HCEC 1CT (cell line): Measurements from ENCODE around the gene KRTAP12-4.
"Not testable (repeated sequence)": the region's sequence is repeated elsewhere in the genome, so short reads cannot be mapped to it uniquely, and the experiment has no call there.

Experiments used
- DNase-seq: peaks from one replicate; pipeline ENCODE4 v3.0.0-alpha.2; 2017

Gene KRTAP12-4

GRCh38 chr21:44628707-44629391, 25.6 kb downstream of the KRTAP12-4 start:
- DNase-seq, result no peak

- DNase-seq, result not testable (repeated sequence)
Measured at GRCh38 chr21:44627831-44628233, 26.6 kb downstream of the KRTAP12-4 start.

GRCh38 chr21:44627181-44627822, 27.2 kb downstream of the KRTAP12-4 start:
- DNase-seq, result not testable (repeated sequence)

GRCh38 chr21:44626673-44627143, 27.8 kb downstream of the KRTAP12-4 start, which contains the start of gene KRTAP10-9:
KRTAP10-9 (plus strand) TSS chr21:44627093; CDS start chr21:44627172, 79 bp downstream.
- DNase-seq, result no peak

GRCh38 chr21:44626262-44626661, 28.2 kb downstream of the KRTAP12-4 start:
- DNase-seq, result no peak

GRCh38 chr21:44625756-44626155, 28.7 kb downstream of the KRTAP12-4 start:
- no peak for DNase-seq

- no peak for DNase-seq
Measured at GRCh38 chr21:44623575-44623974, 30.9 kb downstream of the KRTAP12-4 start.

GRCh38 chr21:44619886-44620285, 34.6 kb downstream of the KRTAP12-4 start:
- DNase-seq, result no peak

GRCh38 chr21:44618909-44619308, 35.5 kb downstream of the KRTAP12-4 start:
- no peak for DNase-seq

GRCh38 chr21:44618504-44618903, 36.0 kb downstream of the KRTAP12-4 start:
- no peak for DNase-seq

- no peak for DNase-seq
Measured at GRCh38 chr21:44617071-44617501, 37.4 kb downstream of the KRTAP12-4 start.

- no peak for DNase-seq
Measured at GRCh38 chr21:44616591-44616926, 37.9 kb downstream of the KRTAP12-4 start.

GRCh38 chr21:44615911-44616590, 38.4 kb downstream of the KRTAP12-4 start:
- no peak for DNase-seq

GRCh38 chr21:44615466-44615865, 39.0 kb downstream of the KRTAP12-4 start:
- no peak for DNase-seq

GRCh38 chr21:44614961-44615391, 39.5 kb downstream of the KRTAP12-4 start:
- no peak for DNase-seq

GRCh38 chr21:44614161-44614631, 40.3 kb downstream of the KRTAP12-4 start:
- no peak for DNase-seq

- no peak for DNase-seq
Measured at GRCh38 chr21:44613386-44614155, 40.9 kb downstream of the KRTAP12-4 start.

GRCh38 chr21:44612669-44613229, 41.7 kb downstream of the KRTAP12-4 start:
- DNase-seq, result no peak

GRCh38 chr21:44612029-44612486, 42.4 kb downstream of the KRTAP12-4 start, which contains the start of gene KRTAP10-8:
KRTAP10-8 (plus strand) TSS chr21:44612079; CDS start chr21:44612101, 22 bp downstream.
- DNase-seq, result no peak

- DNase-seq, result no peak
Measured at GRCh38 chr21:44611551-44611950, 42.9 kb downstream of the KRTAP12-4 start.

GRCh38 chr21:44610157-44610843, 44.2 kb downstream of the KRTAP12-4 start:
- DNase-seq, result not testable (repeated sequence)

- no peak for DNase-seq
Measured at GRCh38 chr21:44609193-44609592, 45.3 kb downstream of the KRTAP12-4 start.
